NCI-H1694 treated with DMSO at 0.1 percent for 48 hours (cell line): ENCODE data around the gene CLMP.

ENCODE experiments used
- DNase-seq: peaks from one replicate; lab custom pipeline; 2025; lab: John Stamatoyannopoulos, UW

The CLMP gene

GRCh38 chr11:123188508-123189165 lies 6.4 kb downstream of the CLMP start:
- DNase-seq, result no peak

GRCh38 chr11:123187665-123188507 lies 7.2 kb downstream of the CLMP start:
- no peak for DNase-seq

GRCh38 chr11:123187248-123187647 lies 7.8 kb downstream of the CLMP start:
- no peak for DNase-seq

- DNase-seq, result no peak
Observed at GRCh38 chr11:123186286-123186685, 8.8 kb downstream of the CLMP start.

GRCh38 chr11:123185326-123185725 lies 9.7 kb downstream of the CLMP start:
- DNase-seq, result no peak

- no peak for DNase-seq
Observed at GRCh38 chr11:123184531-123184930, 10.5 kb downstream of the CLMP start.

- DNase-seq, result no peak
Observed at GRCh38 chr11:123183391-123184099, 11.5 kb downstream of the CLMP start.

GRCh38 chr11:123181767-123182500 lies 13.1 kb downstream of the CLMP start:
- DNase-seq, result no peak

GRCh38 chr11:123181075-123181474 lies 14.0 kb downstream of the CLMP start:
- no peak for DNase-seq

GRCh38 chr11:123180574-123180973 lies 14.5 kb downstream of the CLMP start:
- DNase-seq, result no peak

- DNase-seq, result no peak
Observed at GRCh38 chr11:123180166-123180565, 14.9 kb downstream of the CLMP start.

- no peak for DNase-seq
Observed at GRCh38 chr11:123179586-123179985, 15.5 kb downstream of the CLMP start.

- DNase-seq, result no peak
Observed at GRCh38 chr11:123178186-123178585, 16.9 kb downstream of the CLMP start.

- no peak for DNase-seq
Observed at GRCh38 chr11:123176785-123177184, 18.3 kb downstream of the CLMP start.

GRCh38 chr11:123174196-123175183 lies 20.6 kb downstream of the CLMP start:
- DNase-seq, result no peak

GRCh38 chr11:123173856-123174186 lies 21.2 kb downstream of the CLMP start:
- DNase-seq, result no peak

- DNase-seq, result no peak
Observed at GRCh38 chr11:123173040-123173855, 21.8 kb downstream of the CLMP start.

- no peak for DNase-seq
Observed at GRCh38 chr11:123170929-123171328, 24.1 kb downstream of the CLMP start.

GRCh38 chr11:123169821-123170220 lies 25.2 kb downstream of the CLMP start:
- no peak for DNase-seq

GRCh38 chr11:123168955-123169484 lies 26.0 kb downstream of the CLMP start:
- DNase-seq, result no peak
